DOHH2 (cell line): ENCODE data around the gene SYT7.

Experiments used
- EZH2phosphoT487 ChIP-seq: fragments of 200-600 bp; sonication (generic); IDR thresholded peaks from 2 replicates; pipeline ENCODE4 v1.6.1; 2017; ENCODE audit warnings: borderline replicate concordance, mild to moderate bottlenecking, antibody characterized with exemption, low read length, moderate library complexity, mixed read lengths
- TF ChIP-seq, protein P1 (sequence below): fragments of 200-600 bp; sonication (generic); IDR thresholded peaks from one replicate; pipeline ENCODE4 v1.5.1; 2014; ENCODE audit warnings: antibody characterized with exemption, mild to moderate bottlenecking, low read depth, low read length; ENCODE audit not compliant: poor library complexity, severe bottlenecking

- TF ChIP-seq, protein P1, sequence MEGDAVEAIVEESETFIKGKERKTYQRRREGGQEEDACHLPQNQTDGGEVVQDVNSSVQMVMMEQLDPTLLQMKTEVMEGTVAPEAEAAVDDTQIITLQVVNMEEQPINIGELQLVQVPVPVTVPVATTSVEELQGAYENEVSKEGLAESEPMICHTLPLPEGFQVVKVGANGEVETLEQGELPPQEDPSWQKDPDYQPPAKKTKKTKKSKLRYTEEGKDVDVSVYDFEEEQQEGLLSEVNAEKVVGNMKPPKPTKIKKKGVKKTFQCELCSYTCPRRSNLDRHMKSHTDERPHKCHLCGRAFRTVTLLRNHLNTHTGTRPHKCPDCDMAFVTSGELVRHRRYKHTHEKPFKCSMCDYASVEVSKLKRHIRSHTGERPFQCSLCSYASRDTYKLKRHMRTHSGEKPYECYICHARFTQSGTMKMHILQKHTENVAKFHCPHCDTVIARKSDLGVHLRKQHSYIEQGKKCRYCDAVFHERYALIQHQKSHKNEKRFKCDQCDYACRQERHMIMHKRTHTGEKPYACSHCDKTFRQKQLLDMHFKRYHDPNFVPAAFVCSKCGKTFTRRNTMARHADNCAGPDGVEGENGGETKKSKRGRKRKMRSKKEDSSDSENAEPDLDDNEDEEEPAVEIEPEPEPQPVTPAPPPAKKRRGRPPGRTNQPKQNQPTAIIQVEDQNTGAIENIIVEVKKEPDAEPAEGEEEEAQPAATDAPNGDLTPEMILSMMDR = no peak
- TF ChIP-seq EZH2phosphoT487 = no peak
Measured at GRCh38 chr11:61480994-61481335, 99.9 kb downstream of the SYT7 start.
